HUDEP-2 (cell line): ENCODE measurements around the gene TMEM8B.

Source experiments
- DNase-seq, 76 experiments: peaks; one replicate each; lab custom pipeline; 2025; ENCODE audit not compliant: unreplicated experiment in 76 of 76; lab: John Stamatoyannopoulos, UW

Gene TMEM8B

GRCh38 chr9:35835766-35836165 lies 6.7 kb downstream of the TMEM8B start:
- no peak for DNase-seq

GRCh38 chr9:35836595-35836994 lies 7.6 kb downstream of the TMEM8B start:
- no peak for DNase-seq

GRCh38 chr9:35839926-35840325 lies 10.9 kb downstream of the TMEM8B start:
- DNase-seq = no peak

DNA sequence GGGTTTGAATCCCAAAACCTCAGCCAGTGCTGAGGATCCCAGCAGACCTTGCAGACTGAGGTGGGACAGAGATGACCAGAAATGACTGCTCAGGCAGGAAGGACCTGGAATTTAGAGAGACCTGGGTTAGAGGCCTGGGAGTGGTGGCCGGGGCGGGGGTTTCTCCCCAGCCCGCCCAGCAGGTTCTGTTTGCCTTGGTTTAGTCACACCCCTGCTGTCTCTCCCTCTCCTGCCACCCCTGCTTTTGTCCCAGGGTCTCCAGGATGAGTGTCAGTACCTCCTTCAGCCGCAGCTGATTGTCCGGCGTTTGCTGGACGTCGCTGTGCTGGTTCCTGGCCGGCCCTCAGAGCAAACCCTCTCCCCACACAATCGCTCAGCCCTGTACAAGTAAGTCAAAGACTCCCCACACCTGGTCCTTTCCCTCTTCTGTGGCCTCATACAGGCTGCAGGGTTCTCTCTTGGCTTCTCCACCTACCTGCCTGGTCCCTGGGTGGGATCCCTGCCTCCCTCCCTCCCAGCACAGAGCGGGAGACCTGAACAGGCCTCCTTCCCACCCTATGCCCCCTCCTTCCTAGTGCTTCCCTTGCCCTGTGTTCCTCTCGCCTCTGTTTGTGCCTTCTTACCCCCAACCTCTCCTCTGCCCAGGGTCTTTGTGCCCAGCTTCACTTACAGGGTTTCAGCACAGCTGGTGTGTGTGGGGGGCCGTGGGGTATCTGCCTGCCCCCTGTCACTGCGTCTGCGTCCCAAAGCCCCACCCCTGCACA lies 12.0 kb downstream of the TMEM8B start:
- no peak for DNase-seq

GRCh38 chr9:35841645-35841900 lies 12.5 kb downstream of the TMEM8B start:
- no peak for DNase-seq

GRCh38 chr9:35842020-35842745 lies 13.2 kb downstream of the TMEM8B start:
- DNase-seq = no peak

GRCh38 chr9:35842795-35843194 lies 13.8 kb downstream of the TMEM8B start:
- DNase-seq = no peak

- peak in 6 of 76 experiments; percentile 2 to 17 (median 4) for DNase-seq
These were observed 15.7 kb downstream of the TMEM8B start for GRCh38 chr9:35844628-35845270.

DNA sequence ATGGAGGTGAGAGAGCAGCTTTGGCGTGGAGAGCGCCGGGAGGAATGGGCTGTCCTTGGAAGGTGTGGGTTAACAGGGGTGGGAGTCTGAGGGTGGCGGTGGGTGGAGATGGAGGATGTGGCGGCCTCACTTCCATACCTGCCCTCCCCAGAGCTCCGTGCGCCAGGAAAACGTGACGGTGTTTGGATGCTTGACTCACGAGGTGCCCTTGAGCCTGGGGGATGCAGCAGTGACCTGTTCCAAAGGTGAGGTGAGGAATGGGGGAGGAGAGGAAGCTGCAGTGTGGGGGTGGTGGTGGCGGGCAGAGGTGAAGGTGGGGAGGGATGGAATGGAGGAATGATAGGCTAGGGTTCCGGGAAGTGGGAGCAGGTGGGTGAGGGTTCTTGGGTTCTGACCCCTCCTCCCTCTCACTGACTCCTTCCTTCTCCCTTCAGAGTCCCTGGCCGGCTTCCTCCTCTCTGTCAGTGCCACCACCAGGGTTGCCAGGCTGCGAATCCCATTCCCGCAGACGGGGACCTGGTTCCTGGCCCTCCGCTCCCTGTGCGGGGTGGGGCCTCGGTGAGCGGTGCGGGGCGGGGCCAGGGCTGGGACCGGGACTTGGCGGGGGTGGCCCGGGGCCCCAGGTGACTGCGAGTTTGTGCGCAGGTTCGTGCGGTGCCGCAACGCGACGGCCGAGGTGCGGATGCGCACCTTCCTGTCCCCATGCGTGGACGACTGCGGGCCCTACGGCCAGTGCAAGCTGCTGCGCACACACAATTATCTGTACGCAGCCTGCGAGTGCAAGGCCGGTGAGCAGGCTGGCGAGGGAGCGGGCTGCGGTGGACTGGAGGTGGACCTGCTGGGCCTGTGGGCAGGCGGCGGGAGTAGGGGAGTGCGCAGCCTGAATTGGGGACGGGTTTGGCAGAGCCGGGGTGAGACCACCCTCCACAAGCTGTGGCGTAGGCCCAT lies 17.1 kb downstream of the TMEM8B start:
- no peak for DNase-seq

DNA sequence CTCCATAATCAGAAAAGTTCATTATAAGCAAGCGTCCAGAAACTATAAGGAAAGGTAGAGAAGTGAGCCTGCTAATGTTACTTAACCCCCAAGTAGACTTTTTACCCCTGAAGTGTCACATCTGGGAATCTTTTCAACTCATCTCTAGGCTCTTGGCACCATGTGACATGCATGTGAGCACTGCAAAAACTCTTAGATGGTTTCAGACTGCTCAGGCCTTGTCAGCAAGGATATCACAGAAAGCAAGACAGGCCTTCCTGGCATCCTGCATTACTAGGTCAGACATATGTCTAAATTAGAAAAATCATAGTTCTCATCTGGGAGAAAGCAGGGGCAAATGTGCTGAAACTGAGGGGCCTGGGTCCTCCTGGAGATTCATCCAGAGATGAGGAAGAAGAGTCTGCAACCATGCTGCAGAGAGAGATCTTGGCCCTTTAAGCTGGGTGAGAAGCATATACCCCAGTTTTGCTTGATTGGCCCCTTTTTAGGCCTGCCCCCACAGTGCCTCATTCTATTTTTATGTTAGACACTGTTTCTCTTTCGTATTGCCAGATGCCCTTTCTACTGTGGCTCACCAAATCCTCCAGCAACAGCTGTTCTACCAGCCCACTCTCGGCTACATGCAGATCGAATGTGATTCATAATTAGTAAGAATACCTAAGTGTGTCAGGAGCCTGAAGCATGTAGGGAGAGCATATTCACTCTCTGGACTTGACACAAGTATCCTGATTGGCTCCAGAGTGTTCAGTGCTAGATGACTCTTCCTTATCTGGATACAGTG lies 19.0 kb downstream of the TMEM8B start:
- no peak for DNase-seq

GRCh38 chr9:35852267-35852815 lies 23.3 kb downstream of the TMEM8B start:
- no peak for DNase-seq

- DNase-seq = no peak
These were observed 24.1 kb downstream of the TMEM8B start for GRCh38 chr9:35852876-35853865.

GRCh38 chr9:35854091-35854762 lies 25.2 kb downstream of the TMEM8B start:
- DNase-seq = no peak

DNA sequence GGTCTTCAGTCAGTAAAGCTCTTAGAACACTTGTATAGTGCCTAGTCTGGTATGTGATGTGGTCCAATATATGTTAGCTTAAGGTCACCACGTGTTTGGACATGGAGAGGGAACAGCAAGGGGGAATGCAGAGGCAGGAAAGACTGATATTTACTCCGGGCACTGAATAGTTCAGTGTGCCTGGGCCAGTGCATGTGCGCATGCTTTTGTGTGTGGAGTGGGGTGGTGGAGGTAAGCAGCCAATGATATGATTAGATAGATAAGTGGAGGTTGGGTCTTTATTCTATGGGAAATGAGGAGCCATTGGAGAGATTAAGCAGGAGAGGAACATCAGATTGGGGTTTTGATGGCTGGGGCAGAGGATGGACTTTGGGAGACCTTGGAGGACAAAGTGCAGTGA lies 27.2 kb downstream of the TMEM8B start:
- DNase-seq = no peak

GRCh38 chr9:35856882-35857281 lies 27.9 kb downstream of the TMEM8B start:
- DNase-seq = no peak

- no peak for DNase-seq
These were observed 29.4 kb downstream of the TMEM8B start for GRCh38 chr9:35858458-35858857.

DNA sequence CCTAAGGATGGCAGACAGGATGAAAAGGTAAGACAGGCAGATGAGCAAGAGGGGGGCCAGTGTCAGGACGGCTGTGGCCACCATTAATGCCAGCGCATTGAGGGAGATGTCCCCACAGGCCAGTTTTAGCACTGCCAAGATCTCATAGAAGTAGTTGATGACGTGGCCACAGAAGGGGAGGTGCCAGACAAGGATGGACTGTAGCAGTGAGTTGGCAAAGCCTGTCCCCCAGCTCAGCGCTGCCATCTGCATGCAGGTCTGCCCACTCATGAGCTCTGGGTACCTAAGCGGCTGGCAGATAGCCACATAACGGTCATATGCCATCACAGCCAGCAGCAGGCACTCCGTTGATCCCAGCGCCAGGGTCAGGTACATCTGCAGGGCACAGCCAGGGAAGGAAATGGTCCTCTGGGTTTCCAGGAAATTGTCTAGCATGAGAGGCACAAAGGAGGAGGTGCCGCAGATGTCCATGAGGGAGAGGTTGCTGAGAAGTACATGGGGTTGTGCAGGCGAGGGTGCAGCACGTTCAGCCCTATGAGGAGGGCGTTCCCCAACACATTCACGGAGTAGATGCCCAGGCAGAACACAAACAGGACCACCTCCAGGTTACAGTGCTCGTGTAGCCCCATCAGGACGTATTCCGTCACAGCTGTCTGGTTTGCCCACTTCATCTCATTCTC lies 30.4 kb downstream of the TMEM8B start:
- peak in 10 of 76 experiments; percentile 1 to 40 (median 9) for DNase-seq

- DNase-seq = no peak
These were observed 30.9 kb downstream of the TMEM8B start for GRCh38 chr9:35859990-35860339.
